Effector memory CD4-positive, alpha-beta T cell (primary cell): ENCODE results near the gene HNRNPC.
"Not testable (repeated sequence)": the region's sequence is repeated elsewhere in the genome, so short reads cannot be mapped to it uniquely, and the experiment has no call there.

Source experiments
- DNase-seq, 3 donors: peaks; one replicate each; pipeline ENCODE4 v3.0.0-alpha.2; 2020
- H3K27ac ChIP-seq: 2 replicates; pipeline ENCODE4 v1.7.0; 2013; ENCODE audit warnings: mild to moderate bottlenecking, low read length, moderate library complexity; ENCODE audit not compliant: insufficient read depth, poor library complexity, severe bottlenecking
- H3K27me3 ChIP-seq: replicated peaks from 2 replicates; pipeline ENCODE4 v1.7.0; 2013; ENCODE audit warnings: mild to moderate bottlenecking, low read length; ENCODE audit not compliant: insufficient read depth, control insufficient read depth, poor library complexity, severe bottlenecking
- H3K36me3 ChIP-seq: 2 replicates; pipeline ENCODE4 v1.7.0; 2013; ENCODE audit warnings: mild to moderate bottlenecking, low read length, moderate library complexity; ENCODE audit not compliant: control insufficient read depth, insufficient read depth
- H3K4me1 ChIP-seq: 2 replicates; pipeline ENCODE4 v1.7.0; 2013; ENCODE audit warnings: low read length, mild to moderate bottlenecking; ENCODE audit not compliant: control insufficient read depth, insufficient read depth, poor library complexity, severe bottlenecking
- H3K4me3 ChIP-seq: 2 replicates; pipeline ENCODE4 v1.7.0; 2013; ENCODE audit warnings: low read length, low read depth, mild to moderate bottlenecking; ENCODE audit not compliant: insufficient read depth, poor library complexity, severe bottlenecking
- H3K9me3 ChIP-seq: 2 replicates; pipeline ENCODE4 v1.7.0; 2013; ENCODE audit warnings: mild to moderate bottlenecking, low read length, moderate library complexity; ENCODE audit not compliant: control insufficient read depth

The HNRNPC gene

DNA sequence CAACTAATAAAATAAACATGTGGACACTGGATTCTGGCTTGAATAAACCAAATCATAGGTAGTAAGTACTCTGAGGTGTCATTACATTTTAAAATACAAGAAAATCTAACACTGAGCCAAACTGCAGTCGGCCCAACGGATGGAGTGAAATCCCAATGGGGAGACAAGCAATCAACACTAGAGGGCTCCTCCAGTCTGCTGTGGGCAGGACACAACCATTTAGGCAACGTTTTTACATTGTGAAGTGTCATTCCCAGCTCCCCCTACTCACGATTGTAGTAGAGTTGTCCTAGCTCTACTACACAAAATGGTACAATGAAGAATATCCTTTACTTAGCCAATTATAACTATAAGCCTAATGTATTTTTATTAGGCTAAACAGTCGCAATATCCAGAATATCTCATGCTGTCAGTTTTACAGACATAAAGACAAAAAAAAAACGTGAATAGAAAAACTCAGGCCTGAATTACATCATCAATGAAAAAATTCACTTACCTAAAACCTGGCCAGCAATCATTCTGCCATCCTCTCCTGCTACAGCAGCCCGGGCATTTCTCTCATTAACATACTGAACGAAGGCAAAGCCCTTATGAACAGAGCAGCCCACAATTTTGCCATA, 35.7 kb downstream of the HNRNPC start:
- Histone ChIP-seq H3K4me3 (no peak overlapping the region), H3K4me1 (peaks cover 38% of the 10 kb centered on the region), H3K9me3 (no peaks in the 10 kb centered on the region), H3K27me3 (no peaks in the 10 kb centered on the region), H3K36me3 (peaks cover 45% of the 10 kb centered on the region), H3K27ac (no peak overlapping the region)
- DNase-seq: no peak

DNA sequence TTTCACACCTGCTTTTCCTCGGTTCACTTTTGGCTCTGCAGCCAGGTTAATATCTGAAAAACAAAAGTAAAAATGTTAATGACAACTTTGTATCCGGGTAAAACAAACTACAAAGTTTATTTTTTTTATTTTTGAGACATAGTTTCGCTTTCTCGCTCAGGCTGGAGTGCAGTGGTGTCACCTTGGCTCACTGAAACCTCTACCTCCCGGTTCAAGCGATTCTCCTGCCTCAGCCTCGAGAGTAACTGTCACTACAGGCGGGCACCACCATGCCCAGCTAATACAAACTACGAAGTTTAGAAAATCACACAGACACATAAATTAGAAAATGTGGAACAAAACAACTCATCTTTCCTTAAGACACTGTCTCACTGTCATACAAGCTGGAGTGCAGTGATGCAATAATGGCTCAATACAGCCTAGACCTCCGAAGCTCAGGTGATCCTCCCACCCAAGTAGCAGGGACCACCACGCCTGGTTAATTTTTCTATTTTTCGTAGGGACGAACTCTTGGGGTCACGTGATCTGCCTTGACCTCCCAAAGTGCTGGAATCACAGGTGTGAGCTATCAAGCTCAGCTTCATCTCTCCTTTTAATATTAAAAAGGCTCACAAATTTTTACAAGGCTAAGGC, 38.1 kb downstream of the HNRNPC start:
- no peak for DNase-seq
- Histone ChIP-seq H3K36me3 (peaks cover 66% of the 10 kb centered on the region), H3K27ac (peak overlapping the region; percentile 63), H3K27me3 (no peaks in the 10 kb centered on the region), H3K9me3 (no peaks in the 10 kb centered on the region), H3K4me1 (peaks cover 28% of the 10 kb centered on the region), H3K4me3 (no peak overlapping the region)

DNA sequence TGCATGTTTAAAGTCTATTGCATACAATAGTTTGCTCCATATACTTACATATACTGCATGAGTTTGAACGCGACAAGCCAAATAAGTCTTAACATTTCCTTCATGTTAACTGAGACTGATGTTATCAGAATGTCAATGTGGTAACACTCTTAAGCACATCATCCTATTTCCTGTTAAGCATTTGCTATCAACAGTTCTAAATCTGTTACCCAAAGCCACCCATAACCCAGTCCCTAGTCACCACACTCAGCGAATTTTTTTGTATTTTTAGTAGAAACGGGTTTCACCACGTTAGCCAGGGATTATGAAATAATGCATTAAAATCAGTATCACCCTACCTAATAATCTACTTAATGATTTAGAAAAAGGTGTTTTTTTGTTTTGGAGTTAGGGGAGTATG, 39.4 kb downstream of the HNRNPC start:
- peaks cover 74% of the 10 kb centered on the region for H3K36me3 ChIP-seq
- H3K4me1 ChIP-seq: peaks cover 28% of the 10 kb centered on the region
- peak overlapping the region; percentile 63 for H3K27ac ChIP-seq
- H3K27me3 ChIP-seq: no peaks in the 10 kb centered on the region
- DNase-seq: no peak
- no peak overlapping the region for H3K4me3 ChIP-seq
- H3K9me3 ChIP-seq: no peaks in the 10 kb centered on the region

- H3K36me3 ChIP-seq: peaks cover 76% of the 10 kb centered on the region
- no peaks in the 10 kb centered on the region for H3K9me3 ChIP-seq
- no peak overlapping the region for H3K4me3 ChIP-seq
- H3K4me1 ChIP-seq: peaks cover 28% of the 10 kb centered on the region
- no peak for DNase-seq
- H3K27ac ChIP-seq: no peak overlapping the region
- no peaks in the 10 kb centered on the region for H3K27me3 ChIP-seq
Observed at GRCh38 chr14:21227981-21228380, 41.3 kb downstream of the HNRNPC start.

- Histone ChIP-seq H3K27ac (no peak overlapping the region), H3K4me3 (no peak overlapping the region), H3K27me3 (no peaks in the 10 kb centered on the region), H3K36me3 (peaks cover 77% of the 10 kb centered on the region), H3K4me1 (peaks cover 22% of the 10 kb centered on the region), H3K9me3 (no peaks in the 10 kb centered on the region)
- no peak for DNase-seq
Observed at GRCh38 chr14:21227150-21227549, 42.1 kb downstream of the HNRNPC start.

GRCh38 chr14:21226467-21226866, 42.8 kb downstream of the HNRNPC start:
- Histone ChIP-seq H3K27ac (no peak overlapping the region), H3K4me1 (peaks cover 21% of the 10 kb centered on the region), H3K4me3 (no peak overlapping the region), H3K36me3 (peaks cover 78% of the 10 kb centered on the region), H3K9me3 (no peaks in the 10 kb centered on the region), H3K27me3 (no peaks in the 10 kb centered on the region)
- no peak for DNase-seq

DNA sequence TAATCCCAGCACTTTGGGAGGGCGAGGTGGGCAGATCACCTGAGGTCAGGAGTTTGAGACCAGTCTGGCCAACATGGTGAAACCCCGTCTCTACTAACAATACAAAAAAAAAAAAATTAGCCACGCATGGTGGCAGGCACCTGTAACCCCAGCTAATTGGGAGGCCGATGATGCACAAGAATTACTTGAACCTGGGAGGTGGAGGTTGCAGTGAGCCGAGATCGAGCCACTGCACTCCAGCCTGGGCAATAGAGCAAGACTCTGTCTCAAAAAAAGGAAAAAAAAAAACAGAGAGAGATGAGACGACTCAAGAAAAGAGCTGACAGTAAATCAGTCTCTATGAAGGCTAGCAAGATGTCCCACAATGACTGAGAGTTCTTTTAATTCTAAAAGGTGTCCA, 44.1 kb downstream of the HNRNPC start:
- H3K4me3 ChIP-seq, DNase-seq, H3K27ac ChIP-seq, H3K27me3 ChIP-seq, H3K9me3 ChIP-seq: not testable (repeated sequence)
- Histone ChIP-seq H3K36me3 (peaks cover 84% of the 10 kb centered on the region), H3K4me1 (peaks cover 20% of the 10 kb centered on the region)

DNA sequence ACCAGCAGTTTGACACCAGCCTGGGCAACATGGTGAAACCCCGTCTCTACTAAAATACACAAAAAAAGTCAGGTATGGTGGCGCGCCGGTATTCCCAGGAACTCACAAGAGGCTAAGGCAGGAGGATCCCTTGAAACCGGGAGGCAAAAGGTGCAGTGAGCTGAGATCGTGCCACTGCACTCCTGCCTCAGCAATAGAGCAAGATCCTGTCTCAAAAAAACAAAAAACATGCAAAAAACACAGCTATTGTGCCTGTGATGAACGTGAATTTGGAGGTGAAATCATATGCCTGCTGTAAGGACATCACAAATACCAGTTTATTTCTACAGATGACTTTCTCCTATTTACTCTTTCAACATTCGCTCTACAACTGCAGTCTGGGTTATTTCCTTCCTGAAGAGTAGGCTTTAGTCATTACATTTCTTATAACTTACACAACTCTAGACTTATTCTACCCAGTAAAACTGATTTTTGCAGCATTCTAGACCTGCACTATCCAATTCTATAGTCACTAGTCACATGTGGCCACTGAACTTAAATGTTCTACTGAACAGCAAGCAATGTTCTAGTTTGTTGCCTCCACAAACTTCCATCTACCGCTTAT, 48.3 kb downstream of the HNRNPC start:
- Histone ChIP-seq H3K4me3 (no peak overlapping the region), H3K27ac (peak overlapping the region; percentile 18), H3K9me3 (no peaks in the 10 kb centered on the region), H3K4me1 (peaks cover 24% of the 10 kb centered on the region), H3K36me3 (peaks cover 65% of the 10 kb centered on the region), H3K27me3 (no peaks in the 10 kb centered on the region)
- no peak for DNase-seq

GRCh38 chr14:21219561-21220111, 49.6 kb downstream of the HNRNPC start:
- no peak overlapping the region for H3K27ac ChIP-seq
- H3K4me1 ChIP-seq: peaks cover 32% of the 10 kb centered on the region
- no peaks in the 10 kb centered on the region for H3K9me3 ChIP-seq
- no peak for DNase-seq
- H3K4me3 ChIP-seq: no peak overlapping the region
- H3K27me3 ChIP-seq: no peaks in the 10 kb centered on the region
- H3K36me3 ChIP-seq: peaks cover 55% of the 10 kb centered on the region

GRCh38 chr14:21219120-21219519, 50.1 kb downstream of the HNRNPC start:
- H3K27me3 ChIP-seq: no peaks in the 10 kb centered on the region
- H3K27ac ChIP-seq: no peak overlapping the region
- no peak overlapping the region for H3K4me3 ChIP-seq
- no peak for DNase-seq
- peaks cover 58% of the 10 kb centered on the region for H3K36me3 ChIP-seq
- H3K4me1 ChIP-seq: peaks cover 32% of the 10 kb centered on the region
- H3K9me3 ChIP-seq: no peaks in the 10 kb centered on the region
